ENCODE results near the gene NCAM1. TPM values are rescaled to one million over a fixed set of nuclear protein-coding genes. Genes with fewer than 3 reads are reported as not detected.

NCAM1 gene
- total and polyA plus RNA-seq, 2 donors (not counting 3 experiments of a cell fraction or from before 2014, with no cell fraction given) = 0.03 TPM; not detected in 1

DNA sequence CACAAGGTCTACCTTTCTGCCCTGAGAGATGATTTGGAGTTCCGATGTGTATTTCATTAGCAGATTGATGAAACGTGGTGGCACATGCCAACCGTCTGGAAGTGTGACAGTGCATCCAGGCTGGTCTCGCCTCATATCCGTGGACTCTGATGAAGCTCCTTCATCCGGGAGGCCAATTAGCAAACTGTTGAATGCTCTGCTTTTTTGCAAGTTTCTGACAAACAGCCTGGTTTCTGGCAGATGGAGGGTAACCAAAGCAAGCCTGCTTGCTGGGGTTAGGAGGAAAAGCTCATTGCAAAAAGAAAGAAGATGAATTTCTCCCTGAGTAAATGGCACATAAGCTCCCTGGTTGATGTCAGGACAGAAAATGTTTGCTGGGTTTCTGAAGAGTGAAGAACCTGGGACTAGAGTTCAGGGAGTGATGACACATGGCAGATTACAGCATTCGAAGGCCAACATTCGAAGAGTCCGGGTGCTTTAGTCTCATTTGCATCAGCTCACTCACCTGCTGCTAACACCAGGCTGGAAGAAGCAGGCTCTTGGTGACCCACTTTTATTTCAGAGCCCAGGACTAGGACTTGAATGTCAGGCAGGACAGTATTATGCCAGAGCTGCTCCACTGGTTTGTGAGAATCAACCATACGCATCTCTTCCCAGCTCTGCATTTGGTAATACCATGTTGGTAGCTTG lies 217.3 kb downstream of the NCAM1 start:
- Histone ChIP-seq H3K9ac (replicated peaks; ENCODE audit: extremely low read depth, insufficient read depth, low read length) (no peak overlapping the region), H3K4me1 (ENCODE audit: control insufficient read depth, extremely low read depth, insufficient read depth, low read length) (no peaks in the 10 kb centered on the region), H3K36me3 (ENCODE audit: control insufficient read depth in 2 of 2, extremely low read depth in 1 of 2, insufficient read depth in 2 of 2, low read length in 2 of 2) (no peaks in the 10 kb centered on the region), H3K9me1 (replicated peaks; ENCODE audit: control insufficient read depth, extremely low read depth, insufficient read depth, low read length) (no peaks in the 10 kb centered on the region), H4K20me1 (replicated peaks; ENCODE audit: control insufficient read depth, extremely low read depth, insufficient read depth, low read length) (no peaks in the 10 kb centered on the region), H3K79me2 (ENCODE audit: control insufficient read depth, insufficient read depth, low read length) (no peaks in the 10 kb centered on the region), H2AFZ (ENCODE audit: low read depth, low read length) (no peak overlapping the region), H3K27me3 (ENCODE audit: control insufficient read depth in 2 of 2, insufficient read depth in 2 of 2, low read length in 2 of 2) (no peaks in the 10 kb centered on the region), H3K4me2 (ENCODE audit: insufficient read depth, low read length) (no peak overlapping the region), H3K27ac (ENCODE audit: insufficient read depth, low read depth, low read length) (no peak overlapping the region), H3K9me3 (replicated peaks; ENCODE audit: control insufficient read depth, insufficient read depth, low read length) (no peaks in the 10 kb centered on the region), H3K4me3 (replicated peaks in 1 of 3; ENCODE audit: insufficient read depth in 1 of 3, low read depth in 1 of 3, low read length in 3 of 3) (no peak overlapping the region)
- ChIA-PET CTCF (no interaction called here), POLR2A (no interaction called here)
- FAIRE-seq (no peak), DNase-seq (ENCODE audit: low read depth, low spot score) (no peak)
- TF ChIP-seq MYC (IDR thresholded peaks at IDR 0.05; ENCODE audit: low read depth, low read length) (no peak), GATA2 (IDR thresholded peaks at IDR 0.05; ENCODE audit: insufficient read depth, insufficient read length, low read depth, low read length) (no peak), FOS (IDR thresholded peaks at IDR 0.05; ENCODE audit: borderline replicate concordance, insufficient read depth, low read length) (no peak), POLR2A (IDR thresholded peaks at IDR 0.05; ENCODE audit: low read depth, low read length) (no peak), POLR2AphosphoS5 (IDR thresholded peaks at IDR 0.05; ENCODE audit: insufficient read depth, low read depth, low read length) (no peak), CTCF (IDR thresholded peaks at IDR 0.05; ENCODE audit: extremely low read depth in 1 of 2, insufficient read depth in 1 of 2, low read depth in 1 of 2, low read length in 2 of 2) (no peak), JUN (IDR thresholded peaks at IDR 0.05; ENCODE audit: borderline replicate concordance, insufficient read depth, insufficient read length, low read depth) (no peak), EZH2 (IDR thresholded peaks at IDR 0.05; ENCODE audit: borderline replicate concordance, low read depth, low read length, severe bottlenecking) (no peak)
- TF ChIP-seq, protein P1, sequence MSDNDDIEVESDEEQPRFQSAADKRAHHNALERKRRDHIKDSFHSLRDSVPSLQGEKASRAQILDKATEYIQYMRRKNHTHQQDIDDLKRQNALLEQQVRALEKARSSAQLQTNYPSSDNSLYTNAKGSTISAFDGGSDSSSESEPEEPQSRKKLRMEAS (IDR thresholded peaks at IDR 0.05; ENCODE audit: insufficient read depth, insufficient read length) = no peak
- dilution Hi-C loops (cut with MboI; ENCODE audit: extremely low pct_ligation_motif_present, low sequenced_read_pairs) = no loop called here
- BruUV-seq (replicated peaks) = no TSS peak
- intact Hi-C loops (cut with micrococcal nuclease) = no loop called here

All from endothelial cell of umbilical vein (primary cell).